ENCODE data around the gene NHEJ1. TPM values are rescaled to one million over a fixed set of nuclear protein-coding genes. Genes with fewer than 3 reads are reported as not detected.

NHEJ1 gene
- total and polyA plus RNA-seq, 2 of the 13 experiments (the other 11 are each of a cell fraction or from before 2014, with no cell fraction given), result 30.0 to 30.7 TPM

GRCh38 chr2:219171231-219171651, 10.6 kb upstream of the NHEJ1 start:
- no peak overlapping the region for H3K9ac ChIP-seq (ENCODE audit: insufficient read depth, low read depth, low read length)
- ChIA-PET POLR2A (interaction anchor here (0.8 to 10.4 kb wide), 7 partner anchors 11 to 216 kb away, joined by 3 to 227 read pairs (median 6); partner anchors contain the start of genes ANKZF1, ATG9A, DNPEP and GLB1L), CTCF (ENCODE audit: low intra/inter-chr PET ratio, low total read pairs) (interaction anchor here (1.3 to 2.4 kb wide), 5 partner anchors 11 to 127 kb away, joined by 5 to 17 read pairs (median 11); partner anchors contain the start of gene NHEJ1)
- no TSS peak for BruUV-seq (replicated peaks)
- peak; percentile 83 for FAIRE-seq
- H3K27ac ChIP-seq (ENCODE audit: extremely low read length, insufficient read depth, low read length), result no peak overlapping the region
- WGBS (ENCODE audit: low lambda C conversion rate), result 67% methylated on average over 6 of the region's 6 CpGs
- peaks cover 0 to 2% of the 10 kb centered on the region in 2 experiments; a peak in 1 of 5 replicates for H3K27me3 ChIP-seq (ENCODE audit: control insufficient read depth in 1 of 2, insufficient read depth in 2 of 2, low read length in 2 of 2)
- peak; percentile 62 for DNase-seq (ENCODE audit: low spot score)
- ATAC-seq, result peak; percentile 54
- H3K79me2 ChIP-seq (ENCODE audit: insufficient read depth, low read length), result peaks cover 8% of the 10 kb centered on the region
- H2AFZ ChIP-seq (ENCODE audit: low read length), result no peak overlapping the region
- H3K4me2 ChIP-seq (ENCODE audit: low read depth, low read length), result no peak overlapping the region
- no peaks in the 10 kb centered on the region for H4K20me1 ChIP-seq (ENCODE audit: insufficient read depth, low read length)
- H3K36me3 ChIP-seq (replicated peaks in 1 of 2; ENCODE audit: control insufficient read depth in 1 of 2, insufficient read depth in 2 of 2, low read length in 2 of 2), result peaks cover 7 to 23% of the 10 kb centered on the region in 2 experiments
- in situ Hi-C loops (cut with HindIII; ENCODE audit: extremely low pct_ligation_motif_present, low pct_unique_long_range_greater_than_20kb) (loop anchor here (5.0 kb wide), 2 partner anchors 36 to 126 kb away; partner anchors contain the start of gene ZFAND2B), intact Hi-C loops (cut with micrococcal nuclease; ENCODE audit: unreplicated experiment) (loop anchor here (1.0 kb wide), 2 partner anchors 40 to 127 kb away; no protein-coding TSS in a partner anchor)
- peaks cover 33% of the 10 kb centered on the region for H3K4me1 ChIP-seq (ENCODE audit: insufficient read depth, low read length)
- no peak overlapping the region for H3K4me3 ChIP-seq (replicated peaks in 1 of 3; ENCODE audit: insufficient read depth in 1 of 3, low read depth in 2 of 3, low read length in 3 of 3)
- no peaks in the 10 kb centered on the region for H3K9me3 ChIP-seq (ENCODE audit: low read length)
- TF ChIP-seq ATF3 (CRISPR knock-in tag; IDR thresholded peaks at IDR 0.05), result no peak
- no peak for TF ChIP-seq ATF5 (CRISPR knock-in tag; IDR thresholded peaks at IDR 0.05; ENCODE audit: low read depth)
- no peak for TF ChIP-seq SYNCRIP (IDR thresholded peaks at IDR 0.05; ENCODE audit: insufficient read depth, low read depth, low read length)
- TF ChIP-seq LBX2 (CRISPR knock-in tag; IDR thresholded peaks at IDR 0.05; ENCODE audit: borderline replicate concordance), result 0 out of 2 replicates have a peak, but pooled peaks have one; percentile 8
- TF ChIP-seq NFATC3 (CRISPR knock-in tag; IDR thresholded peaks at IDR 0.05), result no peak
- TF ChIP-seq ZNF503 (CRISPR knock-in tag; IDR thresholded peaks at IDR 0.05), result no peak
- no peak for TF ChIP-seq SKI (IDR thresholded peaks at IDR 0.05; ENCODE audit: partially characterized antibody)
- TF ChIP-seq MZF1 (CRISPR knock-in tag; IDR thresholded peaks at IDR 0.05; ENCODE audit: borderline replicate concordance), result no peak
- TF ChIP-seq NR0B2 (CRISPR knock-in tag; IDR thresholded peaks at IDR 0.05), result no peak
- no peak for TF ChIP-seq ZNF674 (CRISPR knock-in tag; IDR thresholded peaks at IDR 0.05; ENCODE audit: low read depth)
- no peak for TF ChIP-seq LRRFIP1 (CRISPR knock-in tag; conservative IDR thresholded peaks at IDR 0.05)
- TF ChIP-seq ZFP90 (CRISPR knock-in tag; IDR thresholded peaks at IDR 0.05; ENCODE audit: borderline replicate concordance), result no peak
- no peak for TF ChIP-seq ZNF841 (CRISPR knock-in tag; IDR thresholded peaks at IDR 0.05; ENCODE audit: borderline replicate concordance)
- TF ChIP-seq ZNF282 (IDR thresholded peaks at IDR 0.05; ENCODE audit: partially characterized antibody), result no peak
- TF ChIP-seq ZNF362 (CRISPR knock-in tag; IDR thresholded peaks at IDR 0.05; ENCODE audit: borderline replicate concordance), result 0 out of 2 replicates have a peak, but pooled peaks have one; percentile 33
- TF ChIP-seq RFXAP (CRISPR knock-in tag; IDR thresholded peaks at IDR 0.05; ENCODE audit: borderline replicate concordance), result no peak

All from HepG2 (cell line).